ENCODE measurements around the gene ADAMTSL5.

The ADAMTSL5 gene

DNA sequence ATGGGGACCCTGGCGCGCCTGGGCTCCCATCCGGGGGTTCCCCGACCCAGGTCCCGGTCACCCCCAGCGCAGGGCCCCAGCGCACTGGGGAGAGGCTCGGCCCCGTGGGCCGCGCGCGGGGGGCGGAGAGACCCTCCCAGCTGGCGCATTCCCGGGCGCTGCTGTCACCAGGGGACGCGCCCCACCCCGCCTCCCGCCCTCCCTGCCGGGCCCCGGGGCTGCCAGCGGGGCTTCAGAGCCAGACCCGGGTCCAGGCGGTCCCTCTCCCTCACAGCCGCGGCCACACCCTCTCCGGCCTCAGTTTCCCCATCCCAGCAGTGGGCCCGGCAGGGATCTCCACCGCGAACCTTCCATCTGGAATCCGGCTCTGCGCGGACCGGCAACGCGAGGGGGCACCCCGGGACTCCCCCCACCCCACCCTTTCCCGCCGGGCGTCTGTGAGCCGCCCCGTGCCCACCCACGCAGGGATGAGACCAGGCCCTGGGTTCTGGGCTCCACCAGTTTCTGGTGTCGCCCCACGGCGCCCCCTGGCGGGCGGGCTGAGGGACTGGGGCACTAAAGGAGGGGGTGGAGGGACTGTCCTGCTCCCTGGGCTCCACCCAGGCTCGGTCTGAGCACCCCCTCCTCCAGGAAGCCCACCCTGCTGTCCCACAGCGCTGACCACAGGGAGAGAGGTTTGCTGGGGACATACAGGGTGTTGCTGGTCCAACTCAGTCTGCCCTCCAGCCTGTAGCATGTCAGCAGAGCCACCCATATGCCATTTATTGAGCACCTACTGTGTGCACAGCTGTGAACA, 878 bp upstream of the ADAMTSL5 start:
- no peaks in the 10 kb centered on the region for H3K79me2 ChIP-seq (ENCODE audit: low read length)
- peak overlapping the region; percentile 37; the same call in 1 of the 2 replicates for H3K9ac ChIP-seq (ENCODE audit: low read length)
- DNase-seq: peak; percentile 64
- H3K4me3 ChIP-seq (ENCODE audit: low read length): peak overlapping the region; percentile 70
- no peaks in the 10 kb centered on the region for H3K9me3 ChIP-seq (replicated peaks; ENCODE audit: insufficient read depth, low read length)
- no peak overlapping the region for H3K27ac ChIP-seq (ENCODE audit: low read length)
- no peaks in the 10 kb centered on the region for H3F3A ChIP-seq (ENCODE audit: insufficient read depth, low read length)
- peaks cover 2% of the 10 kb centered on the region; the same call in 1 of the 2 replicates for H3K4me1 ChIP-seq (ENCODE audit: low read length)
- peak overlapping the region; percentile 99 for H3K4me2 ChIP-seq (ENCODE audit: low read depth, low read length)
- no peaks in the 10 kb centered on the region for H3K9me2 ChIP-seq (replicated peaks; ENCODE audit: insufficient read depth, low read length)
- peak overlapping the region; percentile 90 for H2AFZ ChIP-seq (ENCODE audit: low read length)
- H4K20me1 ChIP-seq (ENCODE audit: insufficient read depth, low read length): no peaks in the 10 kb centered on the region
- H3K27me3 ChIP-seq (replicated peaks; ENCODE audit: insufficient read depth, low read length): peaks cover 68% of the 10 kb centered on the region
- no peaks in the 10 kb centered on the region for H3K36me3 ChIP-seq (replicated peaks; ENCODE audit: insufficient read depth, low read length)
- TF ChIP-seq, protein P1, sequence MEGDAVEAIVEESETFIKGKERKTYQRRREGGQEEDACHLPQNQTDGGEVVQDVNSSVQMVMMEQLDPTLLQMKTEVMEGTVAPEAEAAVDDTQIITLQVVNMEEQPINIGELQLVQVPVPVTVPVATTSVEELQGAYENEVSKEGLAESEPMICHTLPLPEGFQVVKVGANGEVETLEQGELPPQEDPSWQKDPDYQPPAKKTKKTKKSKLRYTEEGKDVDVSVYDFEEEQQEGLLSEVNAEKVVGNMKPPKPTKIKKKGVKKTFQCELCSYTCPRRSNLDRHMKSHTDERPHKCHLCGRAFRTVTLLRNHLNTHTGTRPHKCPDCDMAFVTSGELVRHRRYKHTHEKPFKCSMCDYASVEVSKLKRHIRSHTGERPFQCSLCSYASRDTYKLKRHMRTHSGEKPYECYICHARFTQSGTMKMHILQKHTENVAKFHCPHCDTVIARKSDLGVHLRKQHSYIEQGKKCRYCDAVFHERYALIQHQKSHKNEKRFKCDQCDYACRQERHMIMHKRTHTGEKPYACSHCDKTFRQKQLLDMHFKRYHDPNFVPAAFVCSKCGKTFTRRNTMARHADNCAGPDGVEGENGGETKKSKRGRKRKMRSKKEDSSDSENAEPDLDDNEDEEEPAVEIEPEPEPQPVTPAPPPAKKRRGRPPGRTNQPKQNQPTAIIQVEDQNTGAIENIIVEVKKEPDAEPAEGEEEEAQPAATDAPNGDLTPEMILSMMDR (IDR thresholded peaks at IDR 0.05; ENCODE audit: low read length): peak; percentile 87
- no peak for TF ChIP-seq EZH2phosphoT487 (IDR thresholded peaks at IDR 0.05; ENCODE audit: low read length)

DNA sequence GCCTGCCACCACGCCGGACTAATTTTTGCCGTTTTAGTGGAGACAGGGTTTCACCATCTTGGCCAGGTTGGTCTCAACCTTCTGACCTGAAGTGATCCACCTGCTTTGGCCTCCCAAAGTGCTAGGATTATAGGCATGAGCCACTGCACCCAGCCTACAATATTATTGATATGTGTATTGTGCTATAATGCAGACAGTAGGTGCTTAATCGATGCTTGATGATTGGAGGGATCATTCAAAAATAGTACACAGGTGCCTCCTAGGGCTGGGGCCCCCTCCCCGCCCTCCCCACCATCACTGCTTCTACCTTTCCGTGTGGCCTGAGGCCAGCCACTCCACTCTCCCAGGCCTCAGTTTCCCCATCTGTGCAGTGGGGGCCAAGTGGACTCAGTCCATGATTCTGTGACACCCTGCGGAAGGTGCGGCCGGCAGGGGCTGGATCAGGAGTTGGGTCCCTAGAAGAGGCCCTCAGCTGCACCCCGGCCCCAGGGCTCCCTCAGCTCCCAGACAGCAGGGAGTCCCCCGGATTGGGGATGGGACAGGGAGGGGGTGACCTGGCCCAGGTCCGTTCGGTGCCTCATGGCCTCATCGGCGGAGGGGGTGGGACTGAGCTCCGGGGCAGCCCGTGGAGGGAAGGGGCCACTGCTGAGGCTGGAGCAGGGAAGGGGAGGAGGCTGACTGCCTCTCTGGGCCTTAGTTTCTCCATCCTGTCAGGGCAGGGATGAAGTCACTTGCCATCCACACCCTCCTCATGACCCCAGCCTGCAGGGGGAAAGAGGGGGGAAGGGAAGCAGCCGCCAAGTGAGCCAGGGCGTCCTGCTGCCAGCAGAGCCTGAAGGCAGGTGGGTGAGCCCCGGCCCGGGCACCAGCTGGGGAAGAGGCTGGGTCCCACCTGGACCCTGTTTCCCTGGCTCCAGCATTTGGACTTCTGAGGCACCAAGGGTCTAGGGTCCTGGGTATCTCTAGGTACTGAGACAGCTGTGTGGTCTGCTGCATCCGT, 1.2 kb downstream of the ADAMTSL5 start:
- DNase-seq: no peak
- H3K4me1 ChIP-seq (ENCODE audit: low read length): peaks cover 2% of the 10 kb centered on the region; the same call in 1 of the 2 replicates
- no peak overlapping the region for H3K27ac ChIP-seq (ENCODE audit: low read length)
- no peaks in the 10 kb centered on the region for H3K9me2 ChIP-seq (replicated peaks; ENCODE audit: insufficient read depth, low read length)
- no peaks in the 10 kb centered on the region for H3K9me3 ChIP-seq (replicated peaks; ENCODE audit: insufficient read depth, low read length)
- TF ChIP-seq EZH2phosphoT487 (IDR thresholded peaks at IDR 0.05; ENCODE audit: low read length) (no peak), EZH2 (optimal IDR thresholded peaks at IDR 0.05; ENCODE audit: low read depth, low read length) (no peak)
- TF ChIP-seq, protein P1 (IDR thresholded peaks at IDR 0.05; ENCODE audit: low read length): no peak
- no peak overlapping the region for H3K4me3 ChIP-seq (ENCODE audit: low read length)
- no peak overlapping the region for H2AFZ ChIP-seq (ENCODE audit: low read length)
- H3K27me3 ChIP-seq (replicated peaks; ENCODE audit: insufficient read depth, low read length): peaks cover 62% of the 10 kb centered on the region
- no peaks in the 10 kb centered on the region for H3K79me2 ChIP-seq (ENCODE audit: low read length)
- no peak overlapping the region for H3K9ac ChIP-seq (ENCODE audit: low read length)
- no peaks in the 10 kb centered on the region for H3F3A ChIP-seq (ENCODE audit: insufficient read depth, low read length)
- H3K36me3 ChIP-seq (replicated peaks; ENCODE audit: insufficient read depth, low read length): no peaks in the 10 kb centered on the region
- no peaks in the 10 kb centered on the region for H4K20me1 ChIP-seq (ENCODE audit: insufficient read depth, low read length)
- H3K4me2 ChIP-seq (ENCODE audit: low read depth, low read length): no peak overlapping the region

DNA sequence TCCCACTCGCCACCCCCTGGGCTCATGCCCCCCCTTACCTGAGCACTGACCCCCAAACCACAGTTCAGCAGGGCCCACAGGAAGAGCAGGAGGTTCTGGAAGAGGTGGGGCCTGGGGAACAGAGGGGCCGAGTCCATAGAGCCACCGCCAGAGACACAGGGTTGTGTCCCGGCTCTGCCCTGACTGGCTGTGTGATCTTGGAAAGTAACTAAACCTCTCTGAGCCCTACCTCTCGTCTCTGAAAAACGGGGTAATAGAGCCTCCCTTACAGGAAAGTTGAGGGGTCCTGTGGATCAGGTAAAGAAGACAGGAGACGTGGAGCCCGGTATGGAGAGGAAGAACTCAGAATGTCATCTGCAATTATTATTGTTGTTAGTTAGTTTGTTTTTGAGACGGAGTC, 2.0 kb downstream of the ADAMTSL5 start:
- no peak overlapping the region for H3K27ac ChIP-seq (ENCODE audit: low read length)
- no peaks in the 10 kb centered on the region for H3F3A ChIP-seq (ENCODE audit: insufficient read depth, low read length)
- TF ChIP-seq, protein P1 (IDR thresholded peaks at IDR 0.05; ENCODE audit: low read length): no peak
- TF ChIP-seq EZH2phosphoT487 (IDR thresholded peaks at IDR 0.05; ENCODE audit: low read length) (no peak), EZH2 (optimal IDR thresholded peaks at IDR 0.05; ENCODE audit: low read depth, low read length) (no peak)
- no peaks in the 10 kb centered on the region for H3K79me2 ChIP-seq (ENCODE audit: low read length)
- no peak overlapping the region for H3K9ac ChIP-seq (ENCODE audit: low read length)
- H3K36me3 ChIP-seq (replicated peaks; ENCODE audit: insufficient read depth, low read length): no peaks in the 10 kb centered on the region
- no peak overlapping the region for H2AFZ ChIP-seq (ENCODE audit: low read length)
- H3K4me3 ChIP-seq (ENCODE audit: low read length): no peak overlapping the region
- no peaks in the 10 kb centered on the region for H4K20me1 ChIP-seq (ENCODE audit: insufficient read depth, low read length)
- DNase-seq: no peak
- H3K4me2 ChIP-seq (ENCODE audit: low read depth, low read length): no peak overlapping the region
- no peaks in the 10 kb centered on the region for H3K9me3 ChIP-seq (replicated peaks; ENCODE audit: insufficient read depth, low read length)
- peaks cover 2% of the 10 kb centered on the region; the same call in 1 of the 2 replicates for H3K4me1 ChIP-seq (ENCODE audit: low read length)
- peaks cover 66% of the 10 kb centered on the region for H3K27me3 ChIP-seq (replicated peaks; ENCODE audit: insufficient read depth, low read length)
- H3K9me2 ChIP-seq (replicated peaks; ENCODE audit: insufficient read depth, low read length): no peaks in the 10 kb centered on the region

Data from MM.1S (cell line).